Left lung (tissue), 10 donors: Measurements from ENCODE around the gene TRAPPC5. TPM values are rescaled to one million over a fixed set of nuclear protein-coding genes. Genes with fewer than 3 reads are reported as not detected.

Experiments used
- ATAC-seq: fragments of 200-7000 bp; cut with Tn5 transposase; one replicate; pipeline ENCODE4 v1.9.1; 2020; ENCODE audit warnings: moderate library complexity
- DNase-seq, 4 donors: peaks; one replicate each; pipeline ENCODE4 v3.0.0-alpha.2; 2013 to 2020
- H3K27ac ChIP-seq, 2 donors: fragments of 200-600 bp; sonication (generic) in 1 of 2; one replicate each; pipeline versions ENCODE4 v1.5.0 to v1.8.0; 2020 to 2021
- H3K27me3 ChIP-seq, 2 donors: fragments of 200-600 bp; sonication (generic) in 1 of 2; one replicate each; pipeline versions ENCODE4 v1.5.0 to v1.8.0; 2020 to 2021
- H3K36me3 ChIP-seq, 2 donors: fragments of 200-600 bp; sonication (generic) in 1 of 2; one replicate each; pipeline versions ENCODE4 v1.5.0 to v1.8.0; 2020 to 2021
- H3K4me1 ChIP-seq, 2 donors: fragments of 200-600 bp; one replicate each; pipeline ENCODE4 v1.8.0; 2021
- H3K4me3 ChIP-seq, 2 donors: fragments of 200-600 bp; sonication (generic) in 1 of 2; one replicate each; pipeline versions ENCODE4 v1.5.0 to v1.8.0; 2020 to 2021; ENCODE audit warnings: mild to moderate bottlenecking in 1 of 2
- H3K9me3 ChIP-seq, 2 donors: fragments of 200-600 bp; sonication (generic) in 1 of 2; one replicate each; pipeline versions ENCODE4 v1.5.0 to v1.8.0; 2020 to 2021
- CTCF ChIP-seq, 2 donors: fragments of 200-600 bp; sonication (generic) in 1 of 2; IDR thresholded peaks; one replicate each; pipeline versions ENCODE4 v1.5.0 to v1.8.0; 2021; ENCODE audit warnings: antibody characterized with exemption in 2 of 2
- intact Hi-C, 2 donors: fragments of 100-400 bp; cut with DNase I; formaldehyde crosslinking; loops; one replicate each; pipeline versions ENCODE4 v1.11.2 to v1.14.2; 2022
- polyA plus RNA-seq, 6 donors: library from polyadenylated mRNA; unstranded; fragments of 120-200 nt; gene quantifications; one replicate each; pipeline ENCODE4 v1.2.1, GENCODE V29; 2013; ENCODE audit not compliant: insufficient read length in 6 of 6
- total RNA-seq, 2 donors: library from RNA; stranded (reverse); fragmentation: NEBNext Ultra II Directional; extraction: Animal tissue kit (Norgen Biotek cat#: 25700); gene quantifications; one replicate each; pipeline ENCODE4 v1.2.1, GENCODE V29; 2021
- donor health status: DM: no; HTN: yes; CAD: no.
- donor health status: DM: no; HTN: no; CAD: no.

The TRAPPC5 gene
- total and polyA plus RNA-seq, 8 donors: 25.7 to 106 (median 42.8) TPM

DNA sequence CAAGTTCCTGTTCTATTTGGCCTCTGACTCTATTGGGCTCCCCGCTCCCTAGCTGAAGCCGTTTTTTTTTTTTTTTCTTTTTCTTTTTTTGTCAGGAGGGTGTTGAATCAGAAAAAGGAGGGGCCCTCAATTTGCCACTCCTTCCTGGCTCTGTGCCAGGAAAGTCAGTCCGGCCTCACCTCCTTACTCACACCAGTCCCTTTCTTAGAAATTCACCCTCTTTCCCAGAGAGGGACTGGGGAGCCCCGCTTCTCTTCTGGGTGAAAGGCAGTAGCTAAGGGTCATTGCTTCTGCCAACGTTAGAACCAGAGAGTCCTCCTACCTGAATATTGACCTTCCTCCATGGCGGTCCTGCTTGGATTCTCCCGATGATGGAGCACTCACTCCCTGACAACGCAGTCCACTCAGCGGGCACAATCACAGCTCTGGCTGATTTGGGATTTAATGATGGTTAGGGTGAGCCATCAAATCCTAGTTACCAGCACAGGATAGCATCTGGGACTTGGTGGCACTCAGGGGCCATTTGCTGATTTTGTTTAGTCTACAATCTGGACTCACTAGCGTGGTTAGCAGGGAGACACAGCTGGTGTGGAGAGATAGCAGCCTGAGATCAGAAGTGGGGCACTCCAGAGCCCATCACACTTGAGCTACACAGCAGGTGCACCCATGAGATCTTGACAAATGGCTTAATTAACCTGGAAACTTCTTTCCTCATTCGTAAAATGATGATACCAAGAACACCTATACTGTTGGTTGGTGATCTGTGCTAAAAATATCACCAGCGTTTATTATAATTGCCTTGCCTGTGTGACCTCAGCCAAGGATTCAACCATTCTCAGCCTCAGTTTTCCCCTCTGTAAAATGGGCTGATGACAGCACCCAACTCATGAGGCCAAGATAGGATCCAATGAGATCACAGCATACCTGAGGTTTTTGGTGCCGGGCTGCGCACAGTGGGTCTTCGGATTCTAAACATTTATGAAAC, 19.1 kb downstream of the TRAPPC5 start:
- DNase-seq: no peak
- no peaks in the 10 kb centered on the region for H3K9me3 ChIP-seq
- no peak overlapping the region for H3K4me3 ChIP-seq
- peaks cover 0 to 15% of the 10 kb centered on the region in 2 donors for H3K4me1 ChIP-seq
- no peak for ATAC-seq
- no peaks in the 10 kb centered on the region for H3K36me3 ChIP-seq
- peaks cover 0 to 44% of the 10 kb centered on the region in 2 donors for H3K27me3 ChIP-seq
- TF ChIP-seq CTCF (IDR thresholded peaks at IDR 0.05): no peak
- no peak overlapping the region for H3K27ac ChIP-seq
- intact Hi-C loops: no loop called here

DNA sequence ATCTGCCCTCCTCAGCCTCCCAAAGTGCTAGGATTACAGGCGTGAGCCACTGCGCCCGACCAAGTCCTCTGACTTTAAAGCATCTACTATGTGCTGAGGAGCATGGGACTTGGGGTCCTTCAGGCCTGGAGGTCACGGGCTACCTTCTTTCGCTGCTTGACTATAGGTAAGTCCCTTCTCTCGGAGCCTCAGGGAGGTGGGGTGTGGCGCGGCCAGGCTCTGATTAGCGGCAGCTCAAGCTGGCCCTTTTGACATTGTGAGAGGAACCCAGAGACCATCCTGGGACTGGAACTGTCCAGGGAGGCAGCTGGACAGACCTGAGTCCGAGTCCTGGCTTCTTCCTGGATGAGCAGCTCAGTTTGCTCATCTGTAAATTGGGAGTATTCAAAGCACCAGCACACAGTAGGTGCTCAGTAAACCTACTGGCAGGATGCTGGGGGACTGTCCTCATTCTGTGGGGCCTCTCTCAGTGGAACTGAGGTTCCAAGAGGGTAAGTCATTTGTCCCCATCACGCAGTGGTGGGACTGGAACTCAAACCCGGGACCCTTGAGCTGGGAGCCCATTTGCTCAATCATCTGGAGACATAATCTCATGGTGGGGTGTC, 20.5 kb downstream of the TRAPPC5 start:
- ATAC-seq: no peak
- no peak overlapping the region for H3K27ac ChIP-seq
- no peak overlapping the region for H3K4me3 ChIP-seq
- H3K36me3 ChIP-seq: no peaks in the 10 kb centered on the region
- intact Hi-C loops: no loop called here
- TF ChIP-seq CTCF (IDR thresholded peaks at IDR 0.05): no peak
- peaks cover 0 to 38% of the 10 kb centered on the region in 2 donors for H3K27me3 ChIP-seq
- no peak for DNase-seq
- H3K4me1 ChIP-seq: peaks cover 0 to 30% of the 10 kb centered on the region in 2 donors
- H3K9me3 ChIP-seq: no peaks in the 10 kb centered on the region

DNA sequence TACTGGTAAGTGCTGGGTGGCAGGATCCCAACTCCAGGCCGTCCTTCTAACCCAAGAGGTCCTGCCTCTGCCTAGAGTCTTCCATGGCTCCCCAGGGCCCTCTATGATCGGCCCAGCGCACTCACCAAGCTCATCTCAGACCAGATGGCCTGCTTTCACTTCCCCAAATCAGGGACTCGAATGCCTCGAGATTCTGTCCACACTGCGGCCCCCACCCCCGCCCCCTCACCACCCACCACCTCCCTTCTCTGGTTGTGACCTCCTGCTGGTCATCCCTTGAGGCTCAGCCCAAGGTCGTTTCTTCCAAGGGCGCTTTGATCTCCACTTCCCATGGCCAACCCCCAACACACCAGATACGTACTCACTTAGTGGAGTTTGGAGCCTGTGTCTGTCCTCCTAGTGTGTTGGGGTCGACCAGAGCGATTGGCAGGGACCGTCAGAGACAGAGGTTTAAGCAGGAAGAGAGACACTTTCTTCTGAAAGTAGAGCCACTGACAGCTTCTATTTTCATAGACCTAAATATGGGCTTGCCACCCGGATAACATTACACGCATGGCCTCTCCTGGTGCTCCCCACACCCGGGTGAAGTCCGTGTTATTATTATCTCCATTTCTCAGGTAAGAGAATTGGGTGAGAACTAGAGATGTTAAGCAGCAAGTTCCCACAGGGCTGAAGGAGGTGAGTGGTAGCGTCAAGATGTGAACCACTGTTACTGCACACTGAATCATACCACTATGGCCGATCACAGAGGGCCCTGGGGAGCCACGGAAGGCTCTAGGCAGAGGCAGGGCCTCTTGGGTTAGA, 21.2 kb downstream of the TRAPPC5 start, which contains the start of gene FCER2:
TSS of gene FCER2 (minus strand) at position 478 of the 804 bp plus-strand sequence. CDS start 2,371 bp downstream, outside the sequence.
- no peak for TF ChIP-seq CTCF (IDR thresholded peaks at IDR 0.05)
- intact Hi-C loops: no loop called here
- no peak within 1 kb of the TSS for H3K4me3 ChIP-seq
- H3K4me1 ChIP-seq: peaks cover 0 to 37% of the 10 kb centered on the region in 2 donors
- no peaks in the 10 kb centered on the region for H3K36me3 ChIP-seq
- H3K9me3 ChIP-seq: no peaks in the 10 kb centered on the region
- DNase-seq (no peak), ATAC-seq (no peak)
- no peak within 1 kb of the TSS for H3K27ac ChIP-seq
- peaks cover 0 to 31% of the 10 kb centered on the region in 2 donors for H3K27me3 ChIP-seq

DNA sequence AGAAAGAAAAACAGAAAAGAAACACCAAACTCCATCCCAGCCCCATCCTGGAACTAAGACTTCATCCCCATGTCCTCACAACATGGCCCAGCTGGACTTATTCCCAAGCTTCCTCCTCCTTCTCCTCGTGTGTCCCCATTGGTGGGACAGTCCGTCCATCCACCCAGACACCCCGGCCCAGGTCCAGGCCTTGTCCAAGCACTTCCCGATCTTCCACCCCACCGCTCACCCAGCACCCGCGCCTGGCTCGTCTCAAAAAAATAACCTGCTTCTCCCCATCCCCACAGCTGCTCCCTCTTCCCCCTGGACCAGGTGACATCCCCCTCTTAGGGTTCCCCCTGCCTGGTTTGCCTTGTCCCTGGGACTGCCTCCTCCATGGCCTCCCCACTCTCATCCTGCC, 22.7 kb downstream of the TRAPPC5 start:
- Histone ChIP-seq H3K27me3 (peaks cover 0 to 16% of the 10 kb centered on the region in 2 donors), H3K4me1 (peaks cover 0 to 44% of the 10 kb centered on the region in 2 donors), H3K27ac (no peak overlapping the region), H3K4me3 (no peak overlapping the region), H3K9me3 (no peaks in the 10 kb centered on the region), H3K36me3 (no peaks in the 10 kb centered on the region)
- ATAC-seq (no peak), DNase-seq (no peak)
- no peak for TF ChIP-seq CTCF (IDR thresholded peaks at IDR 0.05)
- intact Hi-C loops: no loop called here
